ENCODE measurements around the gene ARRDC4. TPM values are rescaled to one million over a fixed set of nuclear protein-coding genes. Genes with fewer than 3 reads are reported as not detected.

Gene ARRDC4
- total and polyA plus RNA-seq, 2 donors (not counting 1 experiment from before 2014, with no cell fraction given), result 1.1 to 6.7 TPM

- no peaks in the 10 kb centered on the region for H3K4me1 Mint-ChIP-seq
- H3K4me2 ChIP-seq (replicated peaks; ENCODE audit: low read depth, low read length, poor library complexity, severe bottlenecking), result no peak overlapping the region
- no peaks in the 10 kb centered on the region for H3K4me1 ChIP-seq (ENCODE audit: control insufficient read depth in 2 of 2, insufficient read depth in 2 of 2, low read length in 2 of 2)
- ChIA-PET CTCF (no interaction called here), POLR2A (no interaction called here)
- H3K27ac Mint-ChIP-seq, result no peak overlapping the region
- no peak for DNase-seq
- intact Hi-C loops (cut with micrococcal nuclease), result no loop called here
- TF ChIP-seq CTCF (IDR thresholded peaks at IDR 0.05) (no peak), EZH2 (IDR thresholded peaks at IDR 0.05; ENCODE audit: borderline replicate concordance, insufficient read depth, low read depth, low read length, poor library complexity, severe bottlenecking) (no peak)
- H2AFZ ChIP-seq (ENCODE audit: insufficient read depth, low read depth, low read length, poor library complexity, severe bottlenecking), result no peak overlapping the region
- H4K20me1 ChIP-seq (ENCODE audit: control insufficient read depth, insufficient read depth, low read length, poor library complexity, severe bottlenecking), result no peaks in the 10 kb centered on the region
- no peaks in the 10 kb centered on the region for H3K27me3 Mint-ChIP-seq
- no peak overlapping the region for H3K9ac ChIP-seq (ENCODE audit: low read length)
- 96% methylated on average over 5 of the region's 5 CpGs for WGBS (ENCODE audit: insufficient coverage)
- H3K79me2 ChIP-seq (ENCODE audit: control insufficient read depth, insufficient read depth, low read length), result no peaks in the 10 kb centered on the region
- H3K36me3 ChIP-seq (replicated peaks in 1 of 2; ENCODE audit: control extremely low read depth in 1 of 2, control insufficient read depth in 1 of 2, extremely low read depth in 1 of 2, insufficient read depth in 2 of 2, low read length in 1 of 2), result no peaks in the 10 kb centered on the region
- H3K9me3 ChIP-seq (ENCODE audit: control extremely low read depth in 1 of 3, control insufficient read depth in 2 of 3, insufficient read depth in 1 of 3, low read length in 2 of 3), result peaks cover 0 to 4% (median 0%) of the 10 kb centered on the region in 3 donors
- no peaks in the 10 kb centered on the region for H3K27me3 ChIP-seq (replicated peaks in 1 of 4; ENCODE audit: control extremely low read depth in 1 of 4, control insufficient read depth in 3 of 4, insufficient read depth in 4 of 4, low read length in 3 of 4)
- no peak overlapping the region for H3K4me3 ChIP-seq (ENCODE audit: control extremely low read depth in 1 of 5, extremely low read depth in 1 of 5, insufficient read depth in 1 of 5, low read depth in 2 of 5, low read length in 4 of 5)
- H3K9me3 Mint-ChIP-seq (ENCODE audit: insufficient read depth), result no peaks in the 10 kb centered on the region
- no peak for ATAC-seq (ENCODE audit: low read depth)
- H3K4me3 Mint-ChIP-seq, result no peak overlapping the region
- no peak overlapping the region for H3K27ac ChIP-seq (ENCODE audit: low read length in 2 of 2)
Observed at GRCh38 chr15:98003518-98003917, 43.0 kb downstream of the ARRDC4 start.

GRCh38 chr15:98003996-98004395, 43.5 kb downstream of the ARRDC4 start:
- H3K9me3 ChIP-seq (ENCODE audit: control extremely low read depth in 1 of 3, control insufficient read depth in 2 of 3, insufficient read depth in 1 of 3, low read length in 2 of 3), result peaks cover 0 to 4% (median 0%) of the 10 kb centered on the region in 3 donors
- H3K4me3 ChIP-seq (ENCODE audit: control extremely low read depth in 1 of 5, extremely low read depth in 1 of 5, insufficient read depth in 1 of 5, low read depth in 2 of 5, low read length in 4 of 5), result no peak overlapping the region
- ChIA-PET CTCF (no interaction called here), POLR2A (no interaction called here)
- H3K27ac Mint-ChIP-seq, result no peak overlapping the region
- TF ChIP-seq EZH2 (IDR thresholded peaks at IDR 0.05; ENCODE audit: borderline replicate concordance, insufficient read depth, low read depth, low read length, poor library complexity, severe bottlenecking), result no peak
- TF ChIP-seq CTCF (IDR thresholded peaks at IDR 0.05), result no peak
- no peak overlapping the region for H3K4me3 Mint-ChIP-seq
- H3K79me2 ChIP-seq (ENCODE audit: control insufficient read depth, insufficient read depth, low read length), result no peaks in the 10 kb centered on the region
- H3K27me3 ChIP-seq (replicated peaks in 1 of 4; ENCODE audit: control extremely low read depth in 1 of 4, control insufficient read depth in 3 of 4, insufficient read depth in 4 of 4, low read length in 3 of 4), result no peaks in the 10 kb centered on the region
- H3K36me3 ChIP-seq (replicated peaks in 1 of 2; ENCODE audit: control extremely low read depth in 1 of 2, control insufficient read depth in 1 of 2, extremely low read depth in 1 of 2, insufficient read depth in 2 of 2, low read length in 1 of 2), result no peaks in the 10 kb centered on the region
- no peaks in the 10 kb centered on the region for H4K20me1 ChIP-seq (ENCODE audit: control insufficient read depth, insufficient read depth, low read length, poor library complexity, severe bottlenecking)
- WGBS (ENCODE audit: insufficient coverage), result no CpG with 5 or more reads among the region's 3 CpGs
- no peaks in the 10 kb centered on the region for H3K9me3 Mint-ChIP-seq (ENCODE audit: insufficient read depth)
- ATAC-seq (ENCODE audit: low read depth) (no peak), DNase-seq (no peak)
- H3K27ac ChIP-seq (ENCODE audit: low read length in 2 of 2), result no peak overlapping the region
- H3K4me1 ChIP-seq (ENCODE audit: control insufficient read depth in 2 of 2, insufficient read depth in 2 of 2, low read length in 2 of 2), result no peaks in the 10 kb centered on the region
- H3K4me1 Mint-ChIP-seq, result no peaks in the 10 kb centered on the region
- H3K4me2 ChIP-seq (replicated peaks; ENCODE audit: low read depth, low read length, poor library complexity, severe bottlenecking), result no peak overlapping the region
- H3K9ac ChIP-seq (ENCODE audit: low read length), result no peak overlapping the region
- H3K27me3 Mint-ChIP-seq, result no peaks in the 10 kb centered on the region
- intact Hi-C loops (cut with micrococcal nuclease), result no loop called here
- no peak overlapping the region for H2AFZ ChIP-seq (ENCODE audit: insufficient read depth, low read depth, low read length, poor library complexity, severe bottlenecking)

Data from B cell (primary cell).